ENCODE measurements around the gene DARS2.

DARS2 gene

GRCh38 chr1:173903827-173904531 lies 79.5 kb downstream of the DARS2 start:
- Histone ChIP-seq H3K4me1 (ENCODE audit: control insufficient read depth, insufficient read depth, low read length, poor library complexity, severe bottlenecking) (no peaks in the 10 kb centered on the region), H3K27me3 (replicated peaks; ENCODE audit: control insufficient read depth, insufficient read depth, low read length, poor library complexity, severe bottlenecking) (no peaks in the 10 kb centered on the region)

More at GRCh38 chr1:173903827-173904531, 79.5 kb downstream of the DARS2 start:
- H3K9me3 ChIP-seq (ENCODE audit: control insufficient read depth, low read length) = no peaks in the 10 kb centered on the region
- H3K36me3 ChIP-seq (ENCODE audit: control insufficient read depth, insufficient read depth, low read length) = no peaks in the 10 kb centered on the region
- no peak overlapping the region for H3K4me3 ChIP-seq (ENCODE audit: insufficient read depth, low read depth, low read length, poor library complexity, severe bottlenecking)
- DNase-seq = no peak
- no peak overlapping the region for H3K27ac ChIP-seq (ENCODE audit: insufficient read depth, low read length, poor library complexity, severe bottlenecking)

All from effector memory CD4-positive, alpha-beta T cell (primary cell).